ENCODE results near the gene C20orf141.

DNA sequence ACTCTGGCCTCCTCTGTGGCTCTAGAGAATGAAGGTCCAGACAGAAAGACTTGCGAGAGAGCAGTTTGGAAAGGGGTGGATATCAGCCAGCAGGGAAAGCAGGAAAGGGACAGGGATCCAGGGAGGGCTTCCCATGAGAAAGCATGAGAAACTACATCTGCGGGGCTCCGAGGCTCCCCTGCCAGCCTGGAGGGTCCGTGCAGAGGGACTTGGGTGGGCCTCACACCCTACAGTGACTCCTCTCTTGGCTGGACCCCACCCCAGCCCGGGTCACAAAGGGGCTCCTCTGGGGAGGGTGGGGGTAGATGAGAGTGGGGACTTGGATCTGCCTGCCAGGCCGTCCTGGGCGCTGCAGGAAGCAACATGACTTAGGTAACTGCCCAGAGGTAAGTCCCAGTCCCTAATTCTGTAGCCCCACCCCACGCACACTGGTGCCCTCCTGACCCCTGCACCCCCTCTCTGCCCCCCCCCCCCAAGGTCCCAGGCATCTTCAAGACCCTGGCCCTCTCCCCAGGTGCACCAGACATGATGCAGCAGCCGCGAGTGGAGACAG is 1.3 kb downstream of the C20orf141 start, which contains the start of gene TMEM239:
- no peak for TF ChIP-seq POLR2A (IDR thresholded peaks at IDR 0.05; ENCODE audit: low read depth, low read length)
- no peak for TF ChIP-seq POLR2AphosphoS5 (IDR thresholded peaks at IDR 0.05; ENCODE audit: low read depth, low read length)
- no peak for TF ChIP-seq TAF1 (IDR thresholded peaks at IDR 0.05; ENCODE audit: borderline replicate concordance, low read depth, low read length)

Data from GM12892 (cell line).